IMR-90 (cell line): Measurements from ENCODE around the gene PLXNC1. TPM values are rescaled to one million over a fixed set of nuclear protein-coding genes. Genes with fewer than 3 reads are reported as not detected.

Experiments
- ATAC-seq: fragments of 200-7000 bp; cut with Tn5 transposase; 2 replicates; pipeline ENCODE4 v1.9.1; 2020; ENCODE audit warnings: low read depth, mild to moderate bottlenecking, moderate library complexity
- BruUV-seq: library from RNA; stranded (reverse); fragments of 400-500 nt; replicated peaks from 2 replicates; lab custom pipeline; 2021; lab: Mats Ljungman, UMichigan
- CTCF ChIA-PET: fragments of 300-600 bp; formaldehyde crosslinking; extraction: SDS; loops from one replicate; lab custom pipeline; 2021; ENCODE audit warnings: antibody characterized with exemption; lab: Yijun Ruan, JAX
- POLR2A ChIA-PET: fragments of 300-600 bp; sonication (Branson Sonifier 250); formaldehyde crosslinking; loops from one replicate; lab custom pipeline; 2022; ENCODE audit warnings: antibody characterized with exemption; ENCODE audit not compliant: unreplicated experiment; lab: Charles Lee
- DNase-seq: peaks from one replicate; pipeline ENCODE4 v3.0.0; 2013
- H2AFZ ChIP-seq: replicated peaks from 2 replicates; pipeline ENCODE3; 2013; ENCODE audit warnings: low read length, mild to moderate bottlenecking; ENCODE audit not compliant: poor library complexity
- H2AK5ac ChIP-seq: 2 replicates; pipeline ENCODE4 v1.6.1; 2013; ENCODE audit warnings: low read depth, low read length, inconsistent platforms
- H2AK9ac ChIP-seq: replicated peaks from 2 replicates; pipeline ENCODE3; 2013; ENCODE audit warnings: mild to moderate bottlenecking, low read depth, low read length, moderate library complexity; ENCODE audit not compliant: poor library complexity
- H2BK120ac ChIP-seq: 2 replicates; pipeline ENCODE4 v1.6.1; 2013; ENCODE audit warnings: low read depth, low read length, inconsistent platforms
- H2BK15ac ChIP-seq: 3 replicates; pipeline ENCODE4 v1.6.1; 2013; ENCODE audit warnings: low read depth, low read length, inconsistent platforms
- H2BK20ac ChIP-seq: 2 replicates; pipeline ENCODE4 v1.6.1; 2013; ENCODE audit warnings: low read depth, mild to moderate bottlenecking, inconsistent platforms, low read length, moderate library complexity
- H2BK5ac ChIP-seq: 2 replicates; pipeline ENCODE4 v1.6.1; 2013; ENCODE audit warnings: mild to moderate bottlenecking, low read depth, low read length, inconsistent platforms; ENCODE audit not compliant: poor library complexity, severe bottlenecking
- H3K14ac ChIP-seq: replicated peaks from 2 replicates; pipeline ENCODE4 v1.6.1; 2013; ENCODE audit warnings: low read depth, low read length, inconsistent platforms
- H3K18ac ChIP-seq: 2 replicates; pipeline ENCODE4 v1.6.1; 2013; ENCODE audit warnings: low read depth, low read length, control low read depth
- H3K23ac ChIP-seq: 2 replicates; pipeline ENCODE4 v1.6.1; 2013; ENCODE audit warnings: low read depth, low read length, inconsistent platforms
- H3K27ac ChIP-seq: 2 replicates; pipeline ENCODE4 v1.5.1; 2013; ENCODE audit warnings: mild to moderate bottlenecking, control low read depth, low read length; ENCODE audit not compliant: insufficient read depth
- H3K27me3 ChIP-seq: 2 replicates; pipeline ENCODE4 v1.6.1; 2013; ENCODE audit warnings: low read length; ENCODE audit not compliant: control insufficient read depth, insufficient read depth
- H3K36me3 ChIP-seq: 2 replicates; pipeline ENCODE4 v1.6.1; 2013; ENCODE audit warnings: low read length, mixed read lengths; ENCODE audit not compliant: control insufficient read depth, insufficient read depth
- H3K4ac ChIP-seq: 2 replicates; pipeline ENCODE4 v1.6.1; 2013; ENCODE audit warnings: low read depth, low read length, inconsistent platforms
- H3K4me1 ChIP-seq: 2 replicates; pipeline ENCODE4 v1.6.1; 2013; ENCODE audit warnings: low read length, mixed read lengths; ENCODE audit not compliant: control insufficient read depth, insufficient read depth
- H3K4me2 ChIP-seq: 2 replicates; pipeline ENCODE4 v1.6.1; 2013; ENCODE audit warnings: low read depth, mild to moderate bottlenecking, control low read depth, low read length, moderate library complexity
- H3K4me3 ChIP-seq: 2 replicates; pipeline ENCODE4 v1.5.1; 2013; ENCODE audit warnings: low read depth, mild to moderate bottlenecking, control low read depth, low read length, moderate library complexity; ENCODE audit not compliant: insufficient read depth
- H3K56ac ChIP-seq: 2 replicates; pipeline ENCODE4 v1.6.1; 2013; ENCODE audit warnings: low read length, inconsistent platforms; ENCODE audit not compliant: insufficient read depth; ENCODE audit errors: extremely low read depth
- H3K79me1 ChIP-seq, 2 experiments: 2 replicates each; pipeline ENCODE4 v1.6.1; 2013; ENCODE audit warnings: low read length in 2 of 2, inconsistent platforms in 1 of 2, low read depth in 1 of 2
- H3K9ac ChIP-seq: 2 replicates; pipeline ENCODE4 v1.6.1; 2013; ENCODE audit warnings: low read depth, low read length, control low read depth
- H3K9me1 ChIP-seq: 2 replicates; pipeline ENCODE4 v1.6.1; 2013; ENCODE audit warnings: low read length, inconsistent platforms; ENCODE audit not compliant: insufficient read depth
- H3K9me3 ChIP-seq: 2 replicates; pipeline ENCODE4 v1.6.1; 2013; ENCODE audit warnings: low read length; ENCODE audit not compliant: control insufficient read depth, insufficient read depth
- H4K20me1 ChIP-seq: 2 replicates; pipeline ENCODE4 v1.6.1; 2013; ENCODE audit warnings: low read length, inconsistent platforms; ENCODE audit not compliant: insufficient read depth
- H4K5ac ChIP-seq: 2 replicates; pipeline ENCODE4 v1.6.1; 2013; ENCODE audit warnings: mild to moderate bottlenecking, low read depth, low read length, control low read depth
- H4K8ac ChIP-seq, 2 experiments: 2 replicates each; pipeline ENCODE4 v1.6.1; 2013; ENCODE audit warnings: low read depth in 2 of 2, low read length in 2 of 2, control low read depth in 1 of 2, inconsistent platforms in 1 of 2
- H4K91ac ChIP-seq: 2 replicates; pipeline ENCODE4 v1.6.1; 2013; ENCODE audit warnings: low read depth, low read length, inconsistent platforms; ENCODE audit not compliant: insufficient read depth
- BHLHE40 ChIP-seq: fragments of 150-350 bp; IDR thresholded peaks from 2 replicates; pipeline ENCODE4 v1.6.1; 2016; ENCODE audit warnings: mild to moderate bottlenecking, low read depth, low read length
- CEBPB ChIP-seq: IDR thresholded peaks from 2 replicates; pipeline ENCODE4 v1.6.1; 2012; ENCODE audit warnings: low read depth, low read length, improper control_type of control experiment
- CHD1 ChIP-seq: IDR thresholded peaks from 2 replicates; pipeline ENCODE4 v1.6.1; 2012; ENCODE audit warnings: low read depth, low read length, improper control_type of control experiment
- CTCF ChIP-seq: conservative IDR thresholded peaks from 2 replicates; pipeline ENCODE4 v1.5.1; 2012; ENCODE audit warnings: mild to moderate bottlenecking, low read depth, low read length, improper control_type of control experiment
- ELK1 ChIP-seq: fragments of 150-350 bp; IDR thresholded peaks from 2 replicates; pipeline ENCODE4 v1.6.1; 2016; ENCODE audit warnings: low read depth, mild to moderate bottlenecking, low read length, moderate library complexity, borderline replicate concordance
- FOS ChIP-seq: fragments of 150-350 bp; IDR thresholded peaks from 2 replicates; pipeline ENCODE4 v1.6.1; 2016; ENCODE audit warnings: low read depth, low read length
- MAFK ChIP-seq: IDR thresholded peaks from 2 replicates; pipeline ENCODE4 v1.6.1; 2012; ENCODE audit warnings: low read depth, low read length, improper control_type of control experiment
- MXI1 ChIP-seq: IDR thresholded peaks from 2 replicates; pipeline ENCODE4 v1.6.1; 2012; ENCODE audit warnings: low read depth, mild to moderate bottlenecking, low read length, moderate library complexity, borderline replicate concordance
- NFE2L2 ChIP-seq: fragments of 150-350 bp; IDR thresholded peaks from 2 replicates; pipeline ENCODE4 v1.6.1; 2016; ENCODE audit warnings: low read depth, mild to moderate bottlenecking, low read length
- POLR2A ChIP-seq: IDR thresholded peaks from 2 replicates; pipeline ENCODE4 v1.6.1; 2012; ENCODE audit warnings: mild to moderate bottlenecking, low read depth, low read length
- RAD21 ChIP-seq: IDR thresholded peaks from 2 replicates; pipeline ENCODE4 v1.6.1; 2012; ENCODE audit warnings: low read length, improper control_type of control experiment
- RCOR1 ChIP-seq: IDR thresholded peaks from 2 replicates; pipeline ENCODE4 v1.6.1; 2012; ENCODE audit warnings: mild to moderate bottlenecking, low read length, improper control_type of control experiment; ENCODE audit not compliant: insufficient replicate concordance
- RFX5 ChIP-seq: IDR thresholded peaks from 2 replicates; pipeline ENCODE4 v1.8.0; 2012; ENCODE audit warnings: low read depth, mild to moderate bottlenecking, low read length, moderate library complexity
- SMC3 ChIP-seq: fragments of 150-350 bp; IDR thresholded peaks from 2 replicates; pipeline ENCODE4 v1.6.1; 2016; ENCODE audit warnings: low read depth, mild to moderate bottlenecking, antibody characterized with exemption, low read length, moderate library complexity
- USF2 ChIP-seq: fragments of 150-350 bp; IDR thresholded peaks from 2 replicates; pipeline ENCODE4 v1.6.1; 2017; ENCODE audit warnings: mild to moderate bottlenecking, antibody characterized with exemption, low read length, low read depth
- WGBS, 2 experiments: methylation state at CpG; one replicate each; pipeline versions ENCODE4 v1.1.5 to v1.1.7; 2013; ENCODE audit warnings: missing lambda C conversion rate in 2 of 2; ENCODE audit not compliant: insufficient read length in 1 of 2; ENCODE audit errors: extremely low coverage in 2 of 2; 5-methylcytosine and 5-hydroxymethylcytosine counted together
- dilution Hi-C: fragments of 300-500 bp; cut with HindIII; formaldehyde crosslinking; loops from one replicate; pipeline ENCODE4 v1.14.3; 2018; ENCODE audit warnings: low sequenced_read_pairs; ENCODE audit not compliant: unreplicated experiment
- in situ Hi-C: fragments of 300-500 bp; cut with MboI; formaldehyde crosslinking; loops from 3 replicates; pipeline ENCODE4 v1.14.3; 2019; ENCODE audit warnings: low sequenced_read_pairs, inconsistent platforms, mixed read lengths
- intact Hi-C: fragments of 100-400 bp; cut with micrococcal nuclease; formaldehyde crosslinking; loops from 2 replicates; pipeline ENCODE4 v1.10.0; 2022
- polyA plus RNA-seq, 3 experiments: library from polyadenylated mRNA; depleted of rRNA; stranded (reverse); fragments of >200 nt; gene quantifications; 2 replicates each; pipeline ENCODE4 v1.2.3, GENCODE V29; 2012; ENCODE audit warnings: low replicate concordance in 1 of 3
- total RNA-seq: library from RNA; depleted of rRNA; stranded (reverse); fragments of >200 nt; gene quantifications from 2 replicates; pipeline ENCODE4 v1.2.3, GENCODE V29; 2012

PLXNC1 gene
- total and polyA plus RNA-seq, 2 of the 4 experiments (the other 2 are of a cell fraction): 1.0 to 1.6 TPM

- no peak overlapping the region for H3K9ac ChIP-seq
- H3K79me1 ChIP-seq: no peaks in the 10 kb centered on the region
- H3K14ac ChIP-seq: no peak overlapping the region
- H4K8ac ChIP-seq: no peak overlapping the region
- no peak overlapping the region for H3K4me2 ChIP-seq
- H3K9me3 ChIP-seq: peaks cover 8% of the 10 kb centered on the region
- in situ Hi-C loops: no loop called here
- ChIA-PET POLR2A (no interaction called here), CTCF (no interaction called here)
- peaks cover 15% of the 10 kb centered on the region for H3K27me3 ChIP-seq
- H3K4me3 ChIP-seq: no peak overlapping the region
- H4K5ac ChIP-seq: no peak overlapping the region
- no peak overlapping the region for H2AFZ ChIP-seq
- no peak overlapping the region for H2AK5ac ChIP-seq
- H3K36me3 ChIP-seq: no peaks in the 10 kb centered on the region
- DNase-seq (no peak), ATAC-seq (no peak)
- WGBS, 2 experiments: 67% methylated on average over 1 of the region's 2 CpGs; no CpG with 5 or more reads in 1 of the 2 experiments
- dilution Hi-C loops: no loop called here
- no peak overlapping the region for H3K27ac ChIP-seq
- no peaks in the 10 kb centered on the region for H4K20me1 ChIP-seq
- no peak overlapping the region for H3K4ac ChIP-seq
- no peak overlapping the region for H2BK5ac ChIP-seq
- H4K91ac ChIP-seq: no peak overlapping the region
- H3K23ac ChIP-seq: no peak overlapping the region
- no peak overlapping the region for H2BK20ac ChIP-seq
- no peak overlapping the region for H3K18ac ChIP-seq
- no peak overlapping the region for H3K56ac ChIP-seq
- 0 out of 2 replicates have a peak, but pooled peaks cover 2% of the 10 kb centered on the region for H3K4me1 ChIP-seq
- no TSS peak for BruUV-seq
- no peak overlapping the region for H2BK15ac ChIP-seq
- H2BK120ac ChIP-seq: no peak overlapping the region
- H3K9me1 ChIP-seq: no peaks in the 10 kb centered on the region
- intact Hi-C loops: no loop called here
- no peak overlapping the region for H2AK9ac ChIP-seq
- TF ChIP-seq NFE2L2: no peak
- no peak for TF ChIP-seq ELK1
- no peak for TF ChIP-seq CTCF
- no peak for TF ChIP-seq RCOR1
- TF ChIP-seq MAFK: no peak
- TF ChIP-seq RFX5: no peak
- TF ChIP-seq POLR2A: no peak
- TF ChIP-seq SMC3: no peak
- no peak for TF ChIP-seq USF2
- TF ChIP-seq FOS: no peak
- TF ChIP-seq CHD1: no peak
- TF ChIP-seq MXI1: no peak
- TF ChIP-seq BHLHE40: no peak
- TF ChIP-seq CEBPB: no peak
- no peak for TF ChIP-seq RAD21
Observed at GRCh38 chr12:94190623-94191022, 42.2 kb downstream of the PLXNC1 start.
